GM19193 (cell line): ENCODE measurements around the gene DEFB113.

Experiments used
- POLR2A ChIP-seq: IDR thresholded peaks from 4 replicates; pipeline ENCODE4 v1.6.1; 2011; ENCODE audit not compliant: insufficient read depth, insufficient read length; ENCODE audit errors: extremely low read depth

DEFB113 gene

GRCh38 chr6:49969605-49970004, at the start of gene DEFB113:
DEFB113 (minus strand) TSS chr6:49969625; CDS start chr6:49969625, 0 bp downstream.
- TF ChIP-seq POLR2A: no peak

- no peak for TF ChIP-seq POLR2A
These were observed 38.4 kb upstream of the DEFB113 start for GRCh38 chr6:50007819-50008218.

- no peak for TF ChIP-seq POLR2A
These were observed 33.7 kb upstream of the DEFB113 start for GRCh38 chr6:50003139-50003538.

- no peak for TF ChIP-seq POLR2A
These were observed 25.9 kb upstream of the DEFB113 start for GRCh38 chr6:49995278-49995677.

GRCh38 chr6:49988900-49989299, 19.5 kb upstream of the DEFB113 start:
- TF ChIP-seq POLR2A: no peak

- no peak for TF ChIP-seq POLR2A
These were observed 18.3 kb upstream of the DEFB113 start for GRCh38 chr6:49987749-49988148.

- no peak for TF ChIP-seq POLR2A
These were observed 17.1 kb upstream of the DEFB113 start for GRCh38 chr6:49986551-49986950.

- no peak for TF ChIP-seq POLR2A
These were observed 12.6 kb upstream of the DEFB113 start for GRCh38 chr6:49982046-49982445.

- TF ChIP-seq POLR2A: no peak
These were observed 11.5 kb upstream of the DEFB113 start for GRCh38 chr6:49980898-49981297.

- no peak for TF ChIP-seq POLR2A
These were observed 10.2 kb upstream of the DEFB113 start for GRCh38 chr6:49979584-49979983.

GRCh38 chr6:49978332-49979226, 9.2 kb upstream of the DEFB113 start:
- TF ChIP-seq POLR2A: no peak

GRCh38 chr6:49966823-49967222, 2.6 kb downstream of the DEFB113 start:
- no peak for TF ChIP-seq POLR2A

GRCh38 chr6:49966334-49966733, 3.1 kb downstream of the DEFB113 start:
- TF ChIP-seq POLR2A: no peak

- TF ChIP-seq POLR2A: no peak
These were observed 5.4 kb downstream of the DEFB113 start, which contains the start of gene DEFB114 for GRCh38 chr6:49964064-49964463. DEFB114 (minus strand) TSS chr6:49964164; CDS start chr6:49964105, 59 bp downstream.

- no peak for TF ChIP-seq POLR2A
These were observed 11.2 kb downstream of the DEFB113 start for GRCh38 chr6:49958180-49958579.

GRCh38 chr6:49955847-49956246, 13.6 kb downstream of the DEFB113 start:
- TF ChIP-seq POLR2A: no peak
